Ovary (tissue), 3 donors: ENCODE data around the gene SLC1A4.

Experiments
- CTCF ChIP-seq, 3 donors: fragments of 450-650 bp in 2 of 3; fragments of 200-600 bp in 1 of 3; IDR thresholded peaks; one replicate each; pipeline versions ENCODE4 v1.5.1 to v1.8.0; 2016 to 2022; ENCODE audit warnings: antibody characterized with exemption in 3 of 3, mild to moderate bottlenecking in 1 of 3
- EP300 ChIP-seq: sonication (generic); formaldehyde crosslinking; IDR thresholded peaks from one replicate; pipeline ENCODE4 v1.6.1; 2017; ENCODE audit warnings: antibody characterized with exemption
- POLR2A ChIP-seq: fragments of 450-650 bp; IDR thresholded peaks from one replicate; pipeline ENCODE4 v1.6.1; 2017; ENCODE audit warnings: antibody characterized with exemption, mild to moderate bottlenecking, moderate library complexity
- donor health status: DM: no; HTN: no; CAD: no.

DNA sequence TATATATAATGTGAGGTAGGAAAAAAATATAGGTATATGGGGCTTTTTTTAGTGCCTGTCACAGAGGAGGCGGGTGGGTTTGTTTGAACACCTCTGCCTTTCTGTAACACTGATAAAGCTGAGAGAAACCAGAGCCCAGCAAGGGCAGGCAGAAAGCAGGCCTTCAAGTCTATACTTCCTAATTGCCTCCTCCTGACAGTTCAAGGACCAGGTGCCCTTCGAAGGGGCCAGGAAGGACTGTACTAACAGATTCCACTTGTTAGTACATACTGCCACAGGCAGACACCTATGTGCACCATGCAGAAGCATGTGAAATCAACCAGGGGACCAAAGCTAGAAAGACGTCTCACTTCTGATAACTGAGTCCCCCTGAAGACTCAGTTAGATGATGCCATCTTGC is 13.8 kb downstream of the SLC1A4 start:
- TF ChIP-seq EP300 (no peak), POLR2A (no peak), CTCF (IDR thresholded peaks at IDR 0.05) (no peak)
